HG02938 (cell line): Measurements from ENCODE around the gene GIPC2.

ENCODE experiments used
- ATAC-seq: cut with Tn5 transposase; IDR thresholded peaks from one replicate; pipeline ENCODE4 v1.9.1; 2021; ENCODE audit warnings: mild to moderate bottlenecking, moderate library complexity; ENCODE audit not compliant: unreplicated experiment

Gene GIPC2

GRCh38 chr1:78142736-78143135 is 97.0 kb downstream of the GIPC2 start:
- ATAC-seq = peak; percentile 20

- ATAC-seq = peak; percentile 77
Measured at GRCh38 chr1:78143152-78143551, 97.4 kb downstream of the GIPC2 start.

- no peak for ATAC-seq
Measured at GRCh38 chr1:78143673-78144072, 97.9 kb downstream of the GIPC2 start.

- ATAC-seq = peak; percentile 75
Measured at GRCh38 chr1:78145105-78145580, 99.4 kb downstream of the GIPC2 start.

GRCh38 chr1:78146205-78146771 is 100.5 kb downstream of the GIPC2 start:
- ATAC-seq = no peak

- ATAC-seq = no peak
Measured at GRCh38 chr1:78147031-78147430, 101.3 kb downstream of the GIPC2 start.

- no peak for ATAC-seq
Measured at GRCh38 chr1:78153092-78153736, 107.4 kb downstream of the GIPC2 start.

- ATAC-seq = no peak
Measured at GRCh38 chr1:78155121-78155520, 109.4 kb downstream of the GIPC2 start.

- no peak for ATAC-seq
Measured at GRCh38 chr1:78156805-78157521, 111.2 kb downstream of the GIPC2 start.

- ATAC-seq = no peak
Measured at GRCh38 chr1:78165816-78166215, 120.0 kb downstream of the GIPC2 start.

- ATAC-seq = no peak
Measured at GRCh38 chr1:78168306-78168705, 122.5 kb downstream of the GIPC2 start.

- ATAC-seq = no peak
Measured at GRCh38 chr1:78170859-78171258, 125.1 kb downstream of the GIPC2 start.

- no peak for ATAC-seq
Measured at GRCh38 chr1:78171736-78172590, 126.2 kb downstream of the GIPC2 start.

- ATAC-seq = no peak
Measured at GRCh38 chr1:78176448-78176847, 130.7 kb downstream of the GIPC2 start.

- ATAC-seq = no peak
Measured at GRCh38 chr1:78177708-78178270, 132.0 kb downstream of the GIPC2 start.

GRCh38 chr1:78178816-78179215 is 133.1 kb downstream of the GIPC2 start:
- no peak for ATAC-seq

- no peak for ATAC-seq
Measured at GRCh38 chr1:78184460-78185072, 138.8 kb downstream of the GIPC2 start.
